VCaP (cell line): ENCODE results near the gene FUS.

Source experiments
- H3K27ac ChIP-seq: fragments of 450-650 bp; 2 replicates; pipeline ENCODE4 v1.5.1; 2017
- TF ChIP-seq, protein P1 (sequence below): fragments of 450-650 bp; conservative IDR thresholded peaks from 2 replicates; pipeline ENCODE4 v1.5.1; 2017; ENCODE audit warnings: mild to moderate bottlenecking, moderate library complexity

The FUS gene

DNA sequence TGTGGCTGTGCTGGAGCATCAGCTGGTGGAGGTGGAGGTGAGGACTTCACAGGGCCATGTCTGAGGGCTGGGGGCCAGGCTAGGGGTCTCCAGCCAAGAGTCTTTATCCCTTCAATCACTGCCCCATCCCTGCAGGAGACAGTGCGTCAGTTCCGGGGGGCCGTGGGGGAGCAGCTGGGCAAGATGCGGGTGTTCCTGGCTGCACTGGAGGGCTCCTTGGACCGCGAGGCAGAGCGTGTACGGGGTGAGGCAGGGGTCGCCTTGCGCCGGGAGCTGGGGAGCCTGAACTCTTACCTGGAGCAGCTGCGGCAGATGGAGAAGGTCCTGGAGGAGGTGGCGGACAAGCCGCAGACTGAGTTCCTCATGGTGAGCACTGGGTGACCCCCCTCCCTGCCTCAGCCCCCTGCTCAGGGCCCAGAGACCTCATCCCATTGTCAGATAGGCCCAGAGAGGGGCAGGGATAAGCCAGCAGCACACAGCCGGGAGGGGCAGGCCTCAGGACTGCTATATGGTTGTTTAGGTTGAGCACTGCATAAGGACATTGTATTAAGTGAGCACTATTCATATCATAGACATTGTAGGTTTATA is 39.3 kb downstream of the FUS start:
- H3K27ac ChIP-seq = no peak overlapping the region
- TF ChIP-seq, protein P1, sequence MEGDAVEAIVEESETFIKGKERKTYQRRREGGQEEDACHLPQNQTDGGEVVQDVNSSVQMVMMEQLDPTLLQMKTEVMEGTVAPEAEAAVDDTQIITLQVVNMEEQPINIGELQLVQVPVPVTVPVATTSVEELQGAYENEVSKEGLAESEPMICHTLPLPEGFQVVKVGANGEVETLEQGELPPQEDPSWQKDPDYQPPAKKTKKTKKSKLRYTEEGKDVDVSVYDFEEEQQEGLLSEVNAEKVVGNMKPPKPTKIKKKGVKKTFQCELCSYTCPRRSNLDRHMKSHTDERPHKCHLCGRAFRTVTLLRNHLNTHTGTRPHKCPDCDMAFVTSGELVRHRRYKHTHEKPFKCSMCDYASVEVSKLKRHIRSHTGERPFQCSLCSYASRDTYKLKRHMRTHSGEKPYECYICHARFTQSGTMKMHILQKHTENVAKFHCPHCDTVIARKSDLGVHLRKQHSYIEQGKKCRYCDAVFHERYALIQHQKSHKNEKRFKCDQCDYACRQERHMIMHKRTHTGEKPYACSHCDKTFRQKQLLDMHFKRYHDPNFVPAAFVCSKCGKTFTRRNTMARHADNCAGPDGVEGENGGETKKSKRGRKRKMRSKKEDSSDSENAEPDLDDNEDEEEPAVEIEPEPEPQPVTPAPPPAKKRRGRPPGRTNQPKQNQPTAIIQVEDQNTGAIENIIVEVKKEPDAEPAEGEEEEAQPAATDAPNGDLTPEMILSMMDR = no peak

DNA sequence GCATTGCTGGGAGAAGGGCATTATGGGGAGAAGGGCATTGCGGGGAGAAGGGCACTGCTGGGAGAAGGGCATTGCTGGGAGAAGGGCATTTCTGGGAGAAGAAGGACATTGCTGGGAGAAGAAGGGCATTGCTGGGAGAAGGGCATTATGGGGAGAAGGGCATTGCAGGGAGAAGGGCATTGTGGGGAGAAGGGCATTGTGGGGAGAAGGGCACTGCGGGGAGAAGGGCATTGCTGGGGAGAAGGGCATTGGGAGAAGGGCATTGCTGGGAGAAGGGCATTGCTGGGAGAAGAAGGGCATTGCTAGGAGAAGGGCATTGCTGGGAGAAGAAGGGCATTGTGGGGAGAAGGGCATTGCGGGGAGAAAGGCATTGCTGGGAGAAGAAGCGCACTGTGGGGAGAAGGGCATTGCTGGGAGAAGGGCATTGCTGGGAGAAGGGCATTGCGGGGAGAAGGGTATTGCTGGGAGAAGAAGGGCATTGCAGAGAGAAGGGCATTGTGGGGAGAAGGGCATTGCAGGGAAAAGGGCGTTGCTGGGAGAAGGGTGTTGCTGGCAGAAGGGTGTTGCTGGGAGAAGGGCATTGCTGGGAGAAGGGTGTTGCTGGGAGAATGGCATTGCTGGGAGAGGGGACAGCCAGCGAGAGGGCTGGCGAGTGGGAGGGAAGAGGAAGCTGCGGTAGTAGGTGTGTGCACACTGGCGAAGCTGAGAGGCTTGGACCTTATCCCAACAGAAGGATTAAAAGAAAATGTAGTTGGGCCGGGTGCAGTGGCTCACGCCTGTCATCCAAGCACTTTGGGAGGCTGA is 41.6 kb downstream of the FUS start:
- TF ChIP-seq, protein P1 = no peak
- H3K27ac ChIP-seq = no peak overlapping the region

DNA sequence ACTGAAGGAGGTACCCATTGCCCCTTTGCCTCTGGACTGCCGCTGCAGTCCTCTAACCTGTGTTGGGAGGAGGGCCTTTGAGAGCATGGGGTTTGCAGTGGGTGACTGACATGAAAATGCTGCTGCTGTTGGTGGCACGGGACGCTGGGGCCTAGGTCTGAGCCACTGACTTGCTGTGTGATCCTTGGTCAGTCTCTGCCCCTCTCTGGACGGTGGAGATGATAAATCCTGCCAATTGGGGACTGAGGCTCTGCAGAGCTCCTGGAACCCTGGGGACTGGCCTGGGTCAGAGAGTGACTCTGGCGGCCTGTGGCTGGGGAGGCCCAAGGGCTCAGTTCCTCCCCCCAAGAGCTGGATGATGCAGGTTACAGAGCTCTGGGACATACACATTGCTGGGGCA is 43.1 kb downstream of the FUS start:
- TF ChIP-seq, protein P1 = no peak
- H3K27ac ChIP-seq = no peak overlapping the region

DNA sequence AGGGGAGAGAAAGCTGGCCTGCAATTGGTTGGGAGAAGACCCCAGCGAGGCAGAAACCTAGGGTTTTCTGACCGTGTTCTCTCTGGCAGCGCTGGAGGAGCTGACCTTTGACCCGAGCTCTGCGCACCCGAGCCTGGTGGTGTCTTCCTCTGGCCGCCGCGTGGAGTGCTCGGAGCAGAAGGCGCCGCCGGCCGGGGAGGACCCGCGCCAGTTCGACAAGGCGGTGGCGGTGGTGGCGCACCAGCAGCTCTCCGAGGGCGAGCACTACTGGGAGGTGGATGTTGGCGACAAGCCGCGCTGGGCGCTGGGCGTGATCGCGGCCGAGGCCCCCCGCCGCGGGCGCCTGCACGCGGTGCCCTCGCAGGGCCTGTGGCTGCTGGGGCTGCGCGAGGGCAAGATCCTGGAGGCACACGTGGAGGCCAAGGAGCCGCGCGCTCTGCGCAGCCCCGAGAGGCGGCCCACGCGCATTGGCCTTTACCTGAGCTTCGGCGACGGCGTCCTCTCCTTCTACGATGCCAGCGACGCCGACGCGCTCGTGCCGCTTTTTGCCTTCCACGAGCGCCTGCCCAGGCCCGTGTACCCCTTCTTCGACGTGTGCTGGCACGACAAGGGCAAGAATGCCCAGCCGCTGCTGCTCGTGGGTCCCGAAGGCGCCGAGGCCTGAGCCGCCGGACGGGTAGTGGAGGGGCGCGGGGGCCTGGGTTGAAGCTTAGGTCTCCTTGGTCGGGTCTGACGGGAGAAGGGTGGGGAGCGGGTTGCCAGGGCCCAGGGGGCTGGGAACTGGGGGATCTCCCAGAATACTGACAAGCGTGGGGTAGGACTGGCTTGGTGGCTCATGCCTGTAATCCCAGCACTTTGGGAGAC is 44.4 kb downstream of the FUS start:
- TF ChIP-seq, protein P1 = no peak
- H3K27ac ChIP-seq = no peak overlapping the region

DNA sequence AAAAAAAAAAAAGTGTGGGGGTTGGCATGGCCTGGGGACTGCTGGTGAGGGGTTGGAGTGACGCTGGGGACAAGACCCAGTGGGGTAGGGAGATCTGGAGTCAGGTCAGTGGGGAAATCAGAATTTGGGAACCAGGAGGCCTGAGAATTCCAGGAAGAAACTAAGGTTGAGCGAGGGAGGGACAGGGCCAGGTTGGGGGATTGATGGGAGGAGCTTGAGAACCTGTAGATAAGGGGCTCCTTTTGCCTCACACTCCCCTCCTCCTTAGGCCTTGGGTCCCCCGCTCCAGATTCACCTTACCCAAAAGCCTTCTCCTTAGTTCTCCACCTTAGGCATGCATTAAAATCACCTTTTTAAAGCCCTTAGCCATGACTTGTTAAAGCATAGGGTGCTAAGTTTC is 45.3 kb downstream of the FUS start:
- TF ChIP-seq, protein P1 = no peak
- H3K27ac ChIP-seq = no peak overlapping the region

DNA sequence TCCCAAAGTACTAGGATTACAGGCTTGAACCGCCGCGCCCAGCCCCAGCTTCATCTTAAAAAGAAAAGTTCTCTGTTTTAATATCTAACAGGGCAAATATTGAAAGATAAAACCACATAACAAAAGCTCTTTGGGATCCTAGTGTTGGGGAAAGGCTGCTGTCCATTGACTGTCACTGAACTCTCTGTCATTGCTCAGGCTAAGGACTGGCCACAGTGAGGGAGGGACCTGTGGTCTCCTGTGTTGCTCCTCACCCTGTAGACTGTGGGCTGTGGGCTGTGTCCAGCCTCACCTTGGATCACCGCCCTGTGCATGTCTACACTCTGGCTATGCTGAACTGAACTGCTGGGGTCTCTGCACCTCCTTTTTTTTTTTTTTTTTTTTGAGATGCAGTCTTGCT is 48.3 kb downstream of the FUS start:
- TF ChIP-seq, protein P1 = no peak
- H3K27ac ChIP-seq = no peak overlapping the region

DNA sequence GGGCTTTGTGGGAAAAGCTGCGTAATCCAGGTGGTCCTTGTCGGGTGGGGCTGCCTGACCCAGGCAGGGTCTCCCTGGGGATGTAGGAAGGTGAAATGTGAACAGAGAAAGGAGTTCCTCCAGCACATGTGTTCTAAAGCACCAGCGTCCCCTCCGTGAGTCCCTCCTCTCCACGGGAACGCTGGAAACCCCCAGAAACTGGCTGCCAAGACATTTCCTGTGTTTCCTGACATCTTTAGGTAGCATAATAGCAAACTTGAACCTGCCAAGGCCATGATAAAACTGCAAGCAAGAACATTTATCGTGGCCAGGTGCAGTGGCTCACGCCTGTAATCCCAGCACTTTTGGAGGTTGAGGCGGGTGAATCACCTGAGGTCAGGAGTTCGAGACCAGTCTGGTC is 49.6 kb downstream of the FUS start:
- H3K27ac ChIP-seq = no peak overlapping the region
- TF ChIP-seq, protein P1 = no peak
